ENCODE results near the gene ATPAF2.
A peak's percentile ranks its signal among the peaks of the same experiment; 100 is the strongest.

The ATPAF2 gene

DNA sequence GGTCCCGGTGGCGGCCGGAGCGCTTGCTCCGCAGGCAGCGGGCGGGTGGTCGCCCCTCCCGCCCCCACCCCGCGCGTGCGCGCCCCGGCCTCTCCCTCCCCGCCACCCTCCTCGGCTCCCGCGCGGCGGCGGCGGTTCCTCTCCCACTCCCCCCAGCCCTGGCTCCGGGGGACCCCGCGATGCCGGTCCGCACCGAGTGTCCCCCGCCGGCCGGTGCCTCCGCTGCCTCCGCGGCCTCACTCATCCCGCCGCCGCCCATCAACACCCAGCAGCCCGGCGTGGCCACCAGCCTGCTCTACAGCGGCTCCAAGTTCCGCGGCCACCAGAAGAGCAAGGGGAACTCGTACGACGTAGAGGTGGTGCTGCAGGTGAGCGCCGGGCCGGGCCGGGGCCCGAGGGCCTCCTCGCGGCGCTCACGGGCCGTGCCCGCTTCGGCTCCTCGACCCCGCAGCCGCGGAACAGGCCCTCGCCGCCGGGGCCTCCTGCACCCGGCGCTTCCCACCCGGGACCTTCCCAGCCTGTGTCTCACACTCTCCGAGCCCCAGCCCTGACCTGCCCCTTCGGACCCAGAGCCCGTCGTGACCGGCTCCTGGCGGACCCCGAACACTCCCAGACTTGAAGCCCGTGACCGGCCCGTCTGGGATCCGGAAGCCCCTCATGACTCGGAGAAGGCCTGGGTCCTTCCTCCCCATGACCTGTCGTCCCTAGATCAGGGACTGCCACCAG is 730 bp upstream of the ATPAF2 start:
- peak; percentile 38 for DNase-seq

DNA sequence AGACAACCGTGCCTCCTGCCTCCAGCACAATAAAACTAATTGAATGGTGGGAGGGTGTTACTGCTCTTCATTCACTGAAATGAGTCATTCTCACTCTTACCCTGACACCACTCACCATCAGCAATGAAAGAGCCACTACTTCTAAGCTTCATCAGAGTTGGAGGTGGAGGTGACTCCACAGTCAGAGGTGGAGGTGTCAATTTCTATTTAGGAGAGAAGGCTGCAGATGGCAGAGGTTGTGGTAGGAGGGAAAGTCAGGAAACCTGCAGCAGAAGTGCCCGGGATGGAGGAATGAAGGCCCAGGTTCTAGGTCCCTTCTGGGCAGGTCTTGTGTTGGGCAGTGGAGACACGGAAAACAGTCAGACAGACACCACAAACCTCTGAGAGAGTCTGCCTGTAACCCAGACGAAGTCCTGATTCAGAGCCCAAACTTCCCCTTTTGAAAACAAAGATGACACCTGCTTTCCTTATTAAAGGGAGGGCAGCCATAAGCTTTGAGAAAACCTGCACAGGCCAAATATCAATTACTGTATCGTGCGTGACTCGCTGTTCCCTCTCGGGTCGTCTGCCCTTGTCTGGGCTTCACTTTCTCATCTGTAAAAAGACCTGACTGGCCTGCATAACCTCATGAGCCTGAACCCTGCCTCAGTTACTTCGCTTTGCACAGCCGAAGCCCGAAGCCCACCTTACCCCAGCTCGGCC is 668 bp downstream of the ATPAF2 start:
- DNase-seq, result peak; percentile 66

DNA sequence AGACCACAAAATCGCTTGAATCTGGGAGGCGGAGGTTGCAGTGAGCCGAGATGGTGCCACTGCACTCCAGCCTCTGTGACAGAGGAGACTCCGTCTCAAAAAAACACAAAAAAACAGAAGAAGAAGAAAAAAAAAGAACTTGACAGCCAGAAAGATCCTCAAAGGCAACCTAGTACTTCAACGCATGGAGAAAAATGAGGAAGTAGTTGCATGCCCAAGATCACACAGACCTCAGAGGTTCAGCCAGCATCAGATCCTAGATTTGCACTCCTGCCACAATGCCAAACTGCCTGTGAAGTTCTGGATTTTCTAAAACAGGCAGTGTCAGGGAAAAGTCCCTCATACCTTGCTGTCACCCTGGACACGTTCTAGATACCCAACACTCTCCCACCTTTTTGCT is 1.5 kb downstream of the ATPAF2 start:
- DNase-seq, result peak; percentile 75

DNA sequence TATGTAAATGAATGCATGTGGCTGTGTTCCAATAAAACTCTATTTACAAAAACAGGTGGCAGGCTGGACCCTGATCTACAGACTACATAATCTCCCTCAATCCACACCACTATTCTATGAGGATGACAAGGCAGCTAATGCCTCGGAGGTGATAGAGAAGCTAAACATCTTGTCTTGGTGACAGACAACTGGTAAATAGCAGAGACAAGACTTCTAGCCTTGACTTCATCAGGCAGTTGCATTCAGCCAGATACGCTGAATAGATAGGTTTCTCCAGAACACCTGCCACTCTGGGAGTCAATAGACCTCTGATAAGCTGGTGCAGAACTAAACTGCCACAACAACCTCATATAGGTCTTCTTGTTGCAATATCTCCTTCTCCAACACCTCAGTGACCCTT is 3.3 kb downstream of the ATPAF2 start:
- no peak for DNase-seq

GRCh38 chr17:18033442-18034099 is 5.4 kb downstream of the ATPAF2 start:
- peak; percentile 86 for DNase-seq

GRCh38 chr17:18031955-18032354 is 7.0 kb downstream of the ATPAF2 start:
- no peak for DNase-seq

DNA sequence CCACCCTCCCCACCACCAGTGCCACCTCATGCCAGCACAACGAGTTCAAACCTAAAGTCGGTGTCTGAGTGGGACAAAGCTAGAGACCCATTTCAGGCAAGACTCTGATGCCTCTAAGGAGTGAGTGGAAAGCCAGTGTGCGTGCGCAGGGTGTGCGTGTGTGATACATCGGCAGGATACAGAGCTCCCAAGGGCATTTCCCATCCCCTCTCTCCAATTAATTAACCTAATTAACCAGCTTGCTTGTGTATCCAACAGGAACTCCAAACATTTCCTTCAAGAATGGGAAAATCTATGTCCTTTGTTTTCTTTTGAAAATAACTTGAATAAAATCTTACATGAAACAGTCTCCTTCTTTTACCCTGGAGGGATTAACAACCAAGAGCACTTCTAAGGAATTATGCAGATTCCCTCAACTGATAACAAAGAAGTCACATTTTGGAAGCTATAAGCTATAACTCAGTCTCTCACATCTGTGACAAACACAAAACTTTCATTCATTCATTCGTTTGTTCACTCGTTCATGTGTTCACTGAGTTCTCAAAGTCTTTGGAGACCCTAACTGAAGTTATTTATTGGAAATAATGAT is 9.9 kb downstream of the ATPAF2 start:
- no peak for DNase-seq

GRCh38 chr17:18028114-18028951 is 10.6 kb downstream of the ATPAF2 start:
- no peak for DNase-seq

GRCh38 chr17:18027280-18027679 is 11.7 kb downstream of the ATPAF2 start:
- no peak for DNase-seq

DNA sequence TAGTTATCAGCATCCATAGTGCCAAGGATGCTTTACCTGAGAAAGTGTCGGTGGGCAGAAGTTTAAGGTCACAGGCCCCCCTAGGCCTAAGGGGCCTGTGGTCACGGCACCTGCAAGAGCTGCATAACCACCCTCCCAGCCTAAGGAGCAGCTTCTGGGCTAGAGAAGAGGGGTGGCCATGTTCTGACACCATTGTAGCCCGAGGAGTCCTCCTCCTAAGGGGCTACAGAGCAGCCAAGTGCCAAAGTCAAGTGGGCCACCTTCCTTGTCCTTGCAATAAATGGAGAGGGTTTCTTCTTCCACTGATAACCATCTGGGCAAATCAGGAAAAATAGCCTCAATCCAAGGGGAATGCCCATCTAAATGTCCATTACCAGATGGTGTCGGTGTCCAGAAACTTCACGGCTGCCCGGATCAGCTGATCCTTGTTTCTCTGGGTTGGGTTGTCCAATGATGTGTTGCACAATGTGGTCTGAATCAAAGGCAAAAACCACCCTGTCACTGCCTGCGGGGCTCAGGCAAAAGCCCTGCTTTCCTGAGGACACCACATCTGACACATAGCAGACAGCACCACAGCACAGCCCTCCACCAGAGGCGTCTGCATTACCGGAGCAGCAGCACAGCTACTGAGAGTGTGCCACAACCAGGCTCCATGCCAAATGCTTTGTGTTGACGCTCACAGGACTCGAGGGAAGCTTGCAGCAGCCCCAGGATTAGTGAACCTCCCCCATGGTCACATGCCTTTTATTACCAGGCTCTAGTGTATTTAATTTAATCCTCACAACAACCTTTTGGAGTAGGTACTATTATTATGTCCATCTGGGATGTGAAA is 12.8 kb downstream of the ATPAF2 start:
- DNase-seq, result no peak

DNA sequence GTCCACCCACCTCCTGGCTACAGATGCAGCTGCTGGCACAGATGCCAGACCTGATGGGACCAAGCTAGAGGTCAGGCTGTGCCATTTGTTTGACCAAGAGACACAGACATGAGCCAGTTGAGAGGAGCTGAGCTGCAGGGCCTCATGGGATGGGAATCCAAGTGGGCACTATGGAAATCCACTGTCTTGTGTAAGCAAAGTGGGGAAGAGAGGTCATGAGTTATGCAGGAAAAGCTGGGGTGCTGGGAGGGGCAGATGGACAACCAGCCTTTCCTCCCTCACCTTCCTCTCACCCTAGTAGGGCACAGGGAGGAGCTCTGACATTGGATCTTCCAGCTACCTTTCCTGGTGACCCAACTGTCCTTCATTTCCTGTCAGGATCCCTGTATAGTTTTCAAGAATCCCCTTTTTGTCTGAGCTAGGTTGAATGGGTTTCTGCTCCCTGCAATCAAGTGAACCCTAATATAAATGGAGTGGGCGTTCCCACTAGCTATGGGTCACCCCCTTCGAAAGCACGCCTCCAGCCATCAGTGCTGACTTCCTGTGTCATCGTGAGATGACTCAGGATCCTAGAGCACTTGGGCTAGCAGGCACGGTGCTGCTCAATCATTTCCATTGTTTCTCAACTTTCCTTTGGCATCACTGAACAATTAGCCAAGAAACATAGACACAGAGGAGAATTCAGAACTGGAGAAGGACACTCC is 13.6 kb downstream of the ATPAF2 start:
- DNase-seq, result no peak

- DNase-seq, result no peak
Observed at GRCh38 chr17:18021372-18021771, 17.6 kb downstream of the ATPAF2 start.

DNA sequence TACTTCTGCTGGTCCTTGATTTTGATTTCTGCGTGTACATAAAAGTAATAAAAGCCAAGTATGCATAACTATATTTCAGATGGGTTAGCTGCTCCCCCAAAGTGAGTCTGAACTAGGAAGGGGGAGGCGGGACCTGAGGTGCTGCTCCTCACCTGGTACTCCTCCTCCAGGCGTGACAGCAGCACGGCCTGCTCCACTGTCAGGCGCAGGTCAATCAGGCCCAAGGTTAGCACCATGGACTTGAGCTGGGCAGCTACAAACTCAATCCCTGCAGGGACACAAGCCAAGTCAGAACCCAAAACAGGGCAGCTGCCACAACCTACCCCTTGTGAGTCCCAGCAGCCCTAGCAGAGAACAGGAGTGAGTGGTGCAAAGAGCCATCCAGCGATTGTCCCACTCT is 18.0 kb downstream of the ATPAF2 start:
- DNase-seq, result no peak

- no peak for DNase-seq
Observed at GRCh38 chr17:18019838-18020154, 19.2 kb downstream of the ATPAF2 start.

DNA sequence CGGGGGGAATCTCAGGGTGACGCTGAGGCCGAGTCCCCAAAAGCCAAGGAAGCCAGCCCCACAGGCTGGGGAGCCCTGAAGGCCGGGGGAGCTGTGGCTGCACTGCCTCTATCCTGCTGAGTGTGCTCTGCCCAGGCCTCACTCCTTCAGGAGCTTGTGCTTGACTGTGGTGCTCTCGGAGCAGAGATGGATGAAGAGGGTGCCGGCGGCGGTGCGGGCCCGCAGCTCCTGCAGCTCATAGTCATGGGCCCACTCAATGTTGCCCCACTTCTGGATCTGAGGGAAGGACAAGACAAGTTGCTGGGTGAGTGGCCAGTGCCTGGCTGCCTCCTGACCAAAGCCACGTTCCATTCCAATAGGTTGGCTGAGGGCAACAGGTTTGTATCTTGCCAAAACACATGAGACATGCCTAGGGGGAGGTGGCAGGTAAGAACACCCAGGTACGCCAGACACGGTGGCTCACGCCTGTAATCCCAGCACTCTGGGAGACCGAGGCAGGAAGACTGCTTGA is 20.5 kb downstream of the ATPAF2 start:
- DNase-seq, result no peak

GRCh38 chr17:18017958-18018357 is 21.0 kb downstream of the ATPAF2 start:
- DNase-seq, result peak; percentile 74

DNA sequence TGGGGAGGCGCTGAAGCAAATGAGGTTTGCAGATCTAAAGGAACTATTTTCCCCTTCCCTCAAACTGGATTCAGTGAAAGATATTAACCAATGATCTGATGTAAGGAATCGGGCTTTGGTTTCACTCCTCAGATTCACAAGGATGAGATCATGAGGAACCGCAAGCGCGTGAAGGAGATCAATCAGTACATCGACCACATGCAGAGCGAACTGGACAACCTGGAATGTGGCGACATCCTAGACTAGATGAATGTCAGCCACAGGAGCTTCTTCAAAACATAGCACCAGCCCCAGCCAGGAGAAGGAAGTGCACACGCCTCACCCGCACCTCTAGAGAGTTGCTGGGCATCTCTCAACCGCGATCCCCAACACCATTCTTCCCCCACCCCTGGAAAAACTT is 22.5 kb downstream of the ATPAF2 start:
- no peak for DNase-seq

- DNase-seq, result no peak
Observed at GRCh38 chr17:18015593-18015992, 23.4 kb downstream of the ATPAF2 start.

DNA sequence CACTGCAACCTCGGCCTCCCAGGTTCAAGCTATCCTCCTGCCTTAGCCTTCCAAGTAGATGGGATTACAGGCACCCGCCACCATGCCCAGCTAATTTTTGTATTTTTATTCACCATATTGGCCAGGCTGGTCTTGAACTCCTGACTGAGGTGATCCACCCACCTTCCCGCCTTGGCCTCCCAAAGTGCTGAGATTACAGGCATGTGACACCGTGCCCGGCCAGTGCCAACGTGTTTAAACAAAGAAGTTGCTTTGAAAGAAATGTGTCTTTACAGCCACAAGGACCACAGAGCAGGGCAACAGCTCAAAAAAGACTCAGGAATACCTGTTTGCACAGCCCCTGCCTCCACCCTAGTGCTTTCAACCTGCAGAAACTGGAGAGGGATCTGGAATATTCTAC is 25.0 kb downstream of the ATPAF2 start:
- DNase-seq, result no peak

- DNase-seq, result no peak
Observed at GRCh38 chr17:18011286-18011685, 27.7 kb downstream of the ATPAF2 start.

Data from OCI-M1 (cell line).